Measurements from ENCODE around the gene BUD31. TPM values are rescaled to one million over a fixed set of nuclear protein-coding genes. Genes with fewer than 3 reads are reported as not detected.

BUD31 gene
- total and polyA plus RNA-seq, 2 of the 4 experiments (the other 2 are of a cell fraction), result 72.6 to 97.2 TPM

- no peak overlapping the region for H2BK15ac ChIP-seq (ENCODE audit: low read depth, low read length)
- H3K9me1 ChIP-seq (ENCODE audit: insufficient read depth, low read length), result peaks cover 3% of the 10 kb centered on the region; the same call in 1 of the 2 replicates
- H3K4me3 ChIP-seq (ENCODE audit: insufficient read depth, low read depth, low read length), result no peak overlapping the region
- no peak overlapping the region for H3K4ac ChIP-seq (ENCODE audit: low read depth, low read length)
- no peak overlapping the region for H3K18ac ChIP-seq (ENCODE audit: low read depth, low read length)
- BruUV-seq (replicated peaks), result no TSS peak
- TF ChIP-seq CHD1 (IDR thresholded peaks at IDR 0.05; ENCODE audit: low read depth, low read length) (no peak), RCOR1 (IDR thresholded peaks at IDR 0.05; ENCODE audit: insufficient replicate concordance, low read length) (no peak), CTCF (conservative IDR thresholded peaks at IDR 0.05; ENCODE audit: low read depth, low read length) (no peak), MAZ (IDR thresholded peaks at IDR 0.05; ENCODE audit: borderline replicate concordance, low read depth, low read length) (no peak), MAFK (IDR thresholded peaks at IDR 0.05; ENCODE audit: low read depth, low read length) (no peak), RAD21 (IDR thresholded peaks at IDR 0.05; ENCODE audit: low read length) (no peak), NFE2L2 (IDR thresholded peaks at IDR 0.05; ENCODE audit: low read depth, low read length) (no peak), FOS (IDR thresholded peaks at IDR 0.05; ENCODE audit: low read depth, low read length) (no peak), RFX5 (IDR thresholded peaks at IDR 0.05; ENCODE audit: low read depth, low read length) (no peak), ELK1 (IDR thresholded peaks at IDR 0.05; ENCODE audit: borderline replicate concordance, low read depth, low read length) (no peak), CEBPB (IDR thresholded peaks at IDR 0.05; ENCODE audit: low read depth, low read length) (no peak), POLR2A (IDR thresholded peaks at IDR 0.05; ENCODE audit: low read depth, low read length) (no peak), MXI1 (IDR thresholded peaks at IDR 0.05; ENCODE audit: borderline replicate concordance, low read depth, low read length) (no peak)
- H3K36me3 ChIP-seq (ENCODE audit: control insufficient read depth, insufficient read depth, low read length), result peaks cover 68% of the 10 kb centered on the region
- H2BK20ac ChIP-seq (ENCODE audit: low read depth, low read length), result no peak overlapping the region
- ChIA-PET CTCF (no interaction called here), POLR2A (ENCODE audit: unreplicated experiment) (no interaction called here)
- H3K56ac ChIP-seq (ENCODE audit: extremely low read depth, insufficient read depth, low read length), result no peak overlapping the region
- H2AK9ac ChIP-seq (replicated peaks; ENCODE audit: low read depth, low read length, poor library complexity), result no peak overlapping the region
- ATAC-seq (ENCODE audit: low read depth), result no peak
- in situ Hi-C loops (cut with MboI; ENCODE audit: low sequenced_read_pairs), result no loop called here
- dilution Hi-C loops (cut with HindIII; ENCODE audit: low sequenced_read_pairs, unreplicated experiment), result no loop called here
- no peak overlapping the region for H2AK5ac ChIP-seq (ENCODE audit: low read depth, low read length)
- H3K9ac ChIP-seq (ENCODE audit: low read depth, low read length), result no peak overlapping the region
- no peaks in the 10 kb centered on the region for H3K27me3 ChIP-seq (ENCODE audit: control insufficient read depth, insufficient read depth, low read length)
- H2BK5ac ChIP-seq (ENCODE audit: low read depth, low read length, poor library complexity, severe bottlenecking), result no peak overlapping the region
- no peak overlapping the region for H4K5ac ChIP-seq (ENCODE audit: low read depth, low read length)
- DNase-seq, result no peak
- no peak overlapping the region for H3K23ac ChIP-seq (ENCODE audit: low read depth, low read length)
- H4K91ac ChIP-seq (ENCODE audit: insufficient read depth, low read depth, low read length), result no peak overlapping the region
- H3K14ac ChIP-seq (replicated peaks; ENCODE audit: low read depth, low read length), result no peak overlapping the region
- WGBS, 2 experiments (ENCODE audit: extremely low coverage in 2 of 2, insufficient read length in 1 of 2), result 83% methylated on average over 14 of the region's 26 CpGs; no CpG with 5 or more reads in 1 of the 2 experiments
- H3K27ac ChIP-seq (ENCODE audit: insufficient read depth, low read length), result no peak overlapping the region
- H2BK120ac ChIP-seq (ENCODE audit: low read depth, low read length), result no peak overlapping the region
- H3K9me3 ChIP-seq (ENCODE audit: control insufficient read depth, insufficient read depth, low read length), result no peaks in the 10 kb centered on the region
- no peaks in the 10 kb centered on the region for H3K4me1 ChIP-seq (ENCODE audit: control insufficient read depth, insufficient read depth, low read length)
- no peak overlapping the region for H2AFZ ChIP-seq (replicated peaks; ENCODE audit: low read length, poor library complexity)
- intact Hi-C loops (cut with micrococcal nuclease), result no loop called here
- no peak overlapping the region for H3K4me2 ChIP-seq (ENCODE audit: low read depth, low read length)
- H4K8ac ChIP-seq (ENCODE audit: low read depth in 2 of 2, low read length in 2 of 2), result no peak overlapping the region
- H3K79me1 ChIP-seq (ENCODE audit: low read depth in 1 of 2, low read length in 2 of 2), result peaks cover 19 to 78% of the 10 kb centered on the region in 2 experiments
- H4K20me1 ChIP-seq (ENCODE audit: insufficient read depth, low read length), result peaks cover 66% of the 10 kb centered on the region
These were observed 49.1 kb downstream of the BUD31 start for GRCh38 chr7:99457650-99458493.

Measured in IMR-90 (cell line).